Neural cell (in vitro differentiated cells): Measurements from ENCODE around the gene PMF1.

Experiments
- EP300 ChIP-seq: fragments of 450-650 bp; conservative IDR thresholded peaks from 2 replicates; pipeline ENCODE4 v1.6.1; 2014; ENCODE audit warnings: antibody characterized with exemption, mild to moderate bottlenecking, moderate library complexity; ENCODE audit not compliant: poor library complexity, severe bottlenecking
- EZH2 ChIP-seq: fragments of 200-600, 300-800 bp; shearing (Covaris generic), sonication (generic); IDR thresholded peaks from 2 replicates; pipeline ENCODE4 v1.6.1; 2014; ENCODE audit warnings: antibody characterized with exemption, low read length, borderline replicate concordance, mild to moderate bottlenecking; ENCODE audit not compliant: insufficient read depth, poor library complexity, severe bottlenecking
- MXI1 ChIP-seq: fragments of 450-650 bp; conservative IDR thresholded peaks from 2 replicates; pipeline ENCODE4 v1.6.1; 2014; ENCODE audit warnings: antibody characterized with exemption, mild to moderate bottlenecking; ENCODE audit not compliant: poor library complexity, severe bottlenecking
- POLR2AphosphoS5 ChIP-seq: IDR thresholded peaks from 2 replicates; pipeline ENCODE4 v1.6.1; 2012
- RAD21 ChIP-seq: fragments of 450-650 bp; conservative IDR thresholded peaks from 2 replicates; pipeline ENCODE4 v1.6.1; 2014; ENCODE audit warnings: antibody characterized with exemption, mild to moderate bottlenecking, moderate library complexity
- SMC3 ChIP-seq: fragments of 450-650 bp; conservative IDR thresholded peaks from 2 replicates; pipeline ENCODE4 v1.6.1; 2014; ENCODE audit warnings: antibody characterized with exemption, mild to moderate bottlenecking, moderate library complexity; ENCODE audit not compliant: poor library complexity
- TF ChIP-seq, protein P1 (sequence below): fragments of 450-650 bp; IDR thresholded peaks from 2 replicates; pipeline ENCODE4 v1.5.1; 2014; ENCODE audit warnings: antibody characterized with exemption, mild to moderate bottlenecking, moderate library complexity; ENCODE audit not compliant: poor library complexity, severe bottlenecking
- TF ChIP-seq, protein P2 (sequence below): IDR thresholded peaks from 2 replicates; pipeline ENCODE4 v1.6.1; 2012; ENCODE audit warnings: borderline replicate concordance

DNA sequence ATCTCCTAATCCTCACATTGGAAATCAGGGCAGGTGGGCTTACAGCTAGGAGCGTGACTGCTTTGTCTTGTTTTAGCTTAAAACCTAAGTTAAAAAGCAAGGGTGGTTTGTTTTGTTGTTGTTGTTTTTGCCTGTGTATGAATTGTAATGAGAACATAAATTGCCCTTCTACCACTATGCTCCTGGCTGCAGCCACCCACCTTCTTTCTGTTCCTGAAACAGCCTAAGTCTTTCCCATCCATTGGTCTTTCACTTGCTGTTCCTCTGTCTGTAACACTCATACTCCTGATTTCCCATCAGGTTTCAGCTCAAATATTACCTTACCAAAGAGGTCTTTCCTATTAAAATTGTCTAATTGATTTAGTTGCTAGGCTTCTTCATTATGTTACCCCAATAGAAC is 70.7 kb downstream of the PMF1 start:
- TF ChIP-seq, protein P1, sequence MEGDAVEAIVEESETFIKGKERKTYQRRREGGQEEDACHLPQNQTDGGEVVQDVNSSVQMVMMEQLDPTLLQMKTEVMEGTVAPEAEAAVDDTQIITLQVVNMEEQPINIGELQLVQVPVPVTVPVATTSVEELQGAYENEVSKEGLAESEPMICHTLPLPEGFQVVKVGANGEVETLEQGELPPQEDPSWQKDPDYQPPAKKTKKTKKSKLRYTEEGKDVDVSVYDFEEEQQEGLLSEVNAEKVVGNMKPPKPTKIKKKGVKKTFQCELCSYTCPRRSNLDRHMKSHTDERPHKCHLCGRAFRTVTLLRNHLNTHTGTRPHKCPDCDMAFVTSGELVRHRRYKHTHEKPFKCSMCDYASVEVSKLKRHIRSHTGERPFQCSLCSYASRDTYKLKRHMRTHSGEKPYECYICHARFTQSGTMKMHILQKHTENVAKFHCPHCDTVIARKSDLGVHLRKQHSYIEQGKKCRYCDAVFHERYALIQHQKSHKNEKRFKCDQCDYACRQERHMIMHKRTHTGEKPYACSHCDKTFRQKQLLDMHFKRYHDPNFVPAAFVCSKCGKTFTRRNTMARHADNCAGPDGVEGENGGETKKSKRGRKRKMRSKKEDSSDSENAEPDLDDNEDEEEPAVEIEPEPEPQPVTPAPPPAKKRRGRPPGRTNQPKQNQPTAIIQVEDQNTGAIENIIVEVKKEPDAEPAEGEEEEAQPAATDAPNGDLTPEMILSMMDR: no peak
- TF ChIP-seq, protein P2, sequence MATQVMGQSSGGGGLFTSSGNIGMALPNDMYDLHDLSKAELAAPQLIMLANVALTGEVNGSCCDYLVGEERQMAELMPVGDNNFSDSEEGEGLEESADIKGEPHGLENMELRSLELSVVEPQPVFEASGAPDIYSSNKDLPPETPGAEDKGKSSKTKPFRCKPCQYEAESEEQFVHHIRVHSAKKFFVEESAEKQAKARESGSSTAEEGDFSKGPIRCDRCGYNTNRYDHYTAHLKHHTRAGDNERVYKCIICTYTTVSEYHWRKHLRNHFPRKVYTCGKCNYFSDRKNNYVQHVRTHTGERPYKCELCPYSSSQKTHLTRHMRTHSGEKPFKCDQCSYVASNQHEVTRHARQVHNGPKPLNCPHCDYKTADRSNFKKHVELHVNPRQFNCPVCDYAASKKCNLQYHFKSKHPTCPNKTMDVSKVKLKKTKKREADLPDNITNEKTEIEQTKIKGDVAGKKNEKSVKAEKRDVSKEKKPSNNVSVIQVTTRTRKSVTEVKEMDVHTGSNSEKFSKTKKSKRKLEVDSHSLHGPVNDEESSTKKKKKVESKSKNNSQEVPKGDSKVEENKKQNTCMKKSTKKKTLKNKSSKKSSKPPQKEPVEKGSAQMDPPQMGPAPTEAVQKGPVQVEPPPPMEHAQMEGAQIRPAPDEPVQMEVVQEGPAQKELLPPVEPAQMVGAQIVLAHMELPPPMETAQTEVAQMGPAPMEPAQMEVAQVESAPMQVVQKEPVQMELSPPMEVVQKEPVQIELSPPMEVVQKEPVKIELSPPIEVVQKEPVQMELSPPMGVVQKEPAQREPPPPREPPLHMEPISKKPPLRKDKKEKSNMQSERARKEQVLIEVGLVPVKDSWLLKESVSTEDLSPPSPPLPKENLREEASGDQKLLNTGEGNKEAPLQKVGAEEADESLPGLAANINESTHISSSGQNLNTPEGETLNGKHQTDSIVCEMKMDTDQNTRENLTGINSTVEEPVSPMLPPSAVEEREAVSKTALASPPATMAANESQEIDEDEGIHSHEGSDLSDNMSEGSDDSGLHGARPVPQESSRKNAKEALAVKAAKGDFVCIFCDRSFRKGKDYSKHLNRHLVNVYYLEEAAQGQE: no peak
- TF ChIP-seq RAD21: no peak
- TF ChIP-seq SMC3: no peak
- TF ChIP-seq POLR2AphosphoS5: no peak
- no peak for TF ChIP-seq EP300
- TF ChIP-seq MXI1: no peak
- TF ChIP-seq EZH2: no peak
